ENCODE results near the gene OTX2.

GRCh38 chr14:56752428-56752827 lies 57.9 kb downstream of the OTX2 start:
- TF ChIP-seq CTCF (IDR thresholded peaks at IDR 0.05; ENCODE audit: low read length) (no peak), EZH2 (IDR thresholded peaks at IDR 0.05; ENCODE audit: borderline replicate concordance, low read length) (no peak)
